Fibroblast of skin of abdomen (primary cell): ENCODE measurements around the gene UBE2N. TPM values are rescaled to one million over a fixed set of nuclear protein-coding genes. Genes with fewer than 3 reads are reported as not detected.

Source experiments
- DNase-seq: peaks from one replicate; pipeline ENCODE4 v3.0.0-alpha.2; 2013
- polyA plus RNA-seq, 2 experiments: library from polyadenylated mRNA; unstranded; fragments of 120-200 nt; gene quantifications; one replicate each; pipeline ENCODE4 v1.2.1, GENCODE V29; 2013; ENCODE audit not compliant: insufficient read length in 2 of 2

The UBE2N gene
- 138 TPM for polyA plus RNA-seq (2013, experiment 1 of 2; ENCODE audit: insufficient read length)
- 144 TPM for polyA plus RNA-seq (2013, experiment 2 of 2; ENCODE audit: insufficient read length)

- DNase-seq = peak; percentile 96
Measured at GRCh38 chr12:93441617-93442410, at the start of gene UBE2N. TSS of gene UBE2N (minus strand) at chr12:93441947. CDS start at chr12:93441884, 63 bp downstream.

- peak; percentile 12 for DNase-seq
Measured at GRCh38 chr12:93484315-93484981, 42.7 kb upstream of the UBE2N start.

- no peak for DNase-seq
Measured at GRCh38 chr12:93483151-93483807, 41.5 kb upstream of the UBE2N start.

GRCh38 chr12:93482721-93483120 lies 41.0 kb upstream of the UBE2N start:
- DNase-seq = no peak

GRCh38 chr12:93476555-93476954 lies 34.8 kb upstream of the UBE2N start:
- no peak for DNase-seq

- DNase-seq = no peak
Measured at GRCh38 chr12:93469386-93469785, 27.6 kb upstream of the UBE2N start.

GRCh38 chr12:93468008-93468371 lies 26.2 kb upstream of the UBE2N start:
- DNase-seq = no peak

GRCh38 chr12:93467351-93468007 lies 25.7 kb upstream of the UBE2N start, which contains the start of gene MRPL42:
TSS of gene MRPL42 (plus strand) at chr12:93467514. CDS start at chr12:93469286, 1,772 bp downstream.
- peak; percentile 88 for DNase-seq

GRCh38 chr12:93466625-93467350 lies 25.0 kb upstream of the UBE2N start:
- no peak for DNase-seq

- no peak for DNase-seq
Measured at GRCh38 chr12:93465841-93466240, 24.1 kb upstream of the UBE2N start.

- DNase-seq = peak; percentile 8
Measured at GRCh38 chr12:93461503-93461902, 19.8 kb upstream of the UBE2N start.

- peak; percentile 8 for DNase-seq
Measured at GRCh38 chr12:93460902-93461301, 19.2 kb upstream of the UBE2N start.

GRCh38 chr12:93460003-93460402 lies 18.3 kb upstream of the UBE2N start:
- no peak for DNase-seq

GRCh38 chr12:93459097-93459496 lies 17.4 kb upstream of the UBE2N start:
- no peak for DNase-seq

GRCh38 chr12:93456077-93456476 lies 14.3 kb upstream of the UBE2N start:
- no peak for DNase-seq

- DNase-seq = peak; percentile 51
Measured at GRCh38 chr12:93453633-93454032, 11.9 kb upstream of the UBE2N start.

GRCh38 chr12:93451423-93452158 lies 9.8 kb upstream of the UBE2N start:
- no peak for DNase-seq

- no peak for DNase-seq
Measured at GRCh38 chr12:93449277-93449676, 7.5 kb upstream of the UBE2N start.

GRCh38 chr12:93448796-93449195 lies 7.0 kb upstream of the UBE2N start:
- DNase-seq = no peak

GRCh38 chr12:93447555-93448290 lies 6.0 kb upstream of the UBE2N start:
- DNase-seq = no peak

GRCh38 chr12:93443576-93443975 lies 1.8 kb upstream of the UBE2N start:
- no peak for DNase-seq
